ENCODE measurements around the gene FTH1.

DNA sequence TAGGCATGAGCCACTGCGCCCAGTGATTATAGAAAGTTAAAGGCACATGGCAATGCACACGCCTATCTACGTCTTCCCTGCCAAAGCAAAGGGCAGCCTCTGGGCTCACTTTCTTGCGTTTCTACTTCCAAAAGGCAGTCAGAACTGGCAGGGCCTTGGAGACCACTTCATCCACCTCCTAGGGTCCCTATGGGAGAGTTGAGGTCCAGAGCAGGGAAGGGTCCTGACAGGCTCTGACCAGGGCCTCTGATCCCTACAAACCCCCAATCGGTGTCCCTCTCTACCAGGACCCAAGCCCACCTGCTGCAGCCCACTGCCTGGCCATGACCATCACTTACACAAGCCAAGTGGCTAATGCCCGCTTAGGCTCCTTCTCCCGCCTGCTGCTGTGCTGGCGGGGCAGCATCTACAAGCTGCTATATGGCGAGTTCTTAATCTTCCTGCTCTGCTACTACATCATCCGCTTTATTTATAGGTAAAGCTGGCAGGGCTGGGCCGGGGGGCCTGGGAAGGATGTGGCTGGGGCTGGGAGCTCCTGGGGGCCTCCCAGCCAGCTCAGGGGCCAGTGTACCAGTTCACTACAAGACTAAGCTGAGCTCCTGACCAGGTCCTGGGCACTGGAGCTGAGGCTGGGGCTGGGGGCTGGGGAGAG lies 15.8 kb downstream of the FTH1 start:
- TF ChIP-seq, protein P1, sequence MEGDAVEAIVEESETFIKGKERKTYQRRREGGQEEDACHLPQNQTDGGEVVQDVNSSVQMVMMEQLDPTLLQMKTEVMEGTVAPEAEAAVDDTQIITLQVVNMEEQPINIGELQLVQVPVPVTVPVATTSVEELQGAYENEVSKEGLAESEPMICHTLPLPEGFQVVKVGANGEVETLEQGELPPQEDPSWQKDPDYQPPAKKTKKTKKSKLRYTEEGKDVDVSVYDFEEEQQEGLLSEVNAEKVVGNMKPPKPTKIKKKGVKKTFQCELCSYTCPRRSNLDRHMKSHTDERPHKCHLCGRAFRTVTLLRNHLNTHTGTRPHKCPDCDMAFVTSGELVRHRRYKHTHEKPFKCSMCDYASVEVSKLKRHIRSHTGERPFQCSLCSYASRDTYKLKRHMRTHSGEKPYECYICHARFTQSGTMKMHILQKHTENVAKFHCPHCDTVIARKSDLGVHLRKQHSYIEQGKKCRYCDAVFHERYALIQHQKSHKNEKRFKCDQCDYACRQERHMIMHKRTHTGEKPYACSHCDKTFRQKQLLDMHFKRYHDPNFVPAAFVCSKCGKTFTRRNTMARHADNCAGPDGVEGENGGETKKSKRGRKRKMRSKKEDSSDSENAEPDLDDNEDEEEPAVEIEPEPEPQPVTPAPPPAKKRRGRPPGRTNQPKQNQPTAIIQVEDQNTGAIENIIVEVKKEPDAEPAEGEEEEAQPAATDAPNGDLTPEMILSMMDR (IDR thresholded peaks at IDR 0.05): no peak
- no peak for TF ChIP-seq POLR2AphosphoS5 (IDR thresholded peaks at IDR 0.05)
- TF ChIP-seq POLR2A (IDR thresholded peaks at IDR 0.05): no peak

Data from sigmoid colon (tissue), 4 donors.